GM18498 (cell line): Measurements from ENCODE around the gene NCL.
"Not testable (repeated sequence)": the region's sequence is repeated elsewhere in the genome, so short reads cannot be mapped to it uniquely, and the experiment has no call there.

Experiments
- ATAC-seq: cut with Tn5 transposase; IDR thresholded peaks from one replicate; pipeline ENCODE4 v1.9.1; 2021; ENCODE audit warnings: mild to moderate bottlenecking, moderate library complexity; ENCODE audit not compliant: unreplicated experiment

Gene NCL

DNA sequence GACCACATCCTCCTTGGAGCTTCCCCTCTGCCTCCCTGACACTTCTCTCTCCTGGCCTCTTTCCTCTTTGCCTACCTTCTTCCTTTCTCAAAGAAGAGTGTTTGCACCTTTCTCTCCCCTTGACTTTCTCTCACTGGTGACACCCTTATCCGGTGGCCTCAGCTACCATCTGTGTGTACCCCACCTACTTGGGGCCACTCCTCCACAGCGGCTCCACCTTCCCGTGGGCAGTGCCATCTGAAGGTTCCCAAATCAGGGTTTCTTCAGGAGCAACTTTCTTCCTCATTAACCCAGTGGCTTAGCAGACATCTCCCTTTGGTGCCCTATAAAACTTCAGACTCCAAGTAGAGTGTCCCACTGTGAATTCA lies 5.3 kb upstream of the NCL start:
- no peak for ATAC-seq

DNA sequence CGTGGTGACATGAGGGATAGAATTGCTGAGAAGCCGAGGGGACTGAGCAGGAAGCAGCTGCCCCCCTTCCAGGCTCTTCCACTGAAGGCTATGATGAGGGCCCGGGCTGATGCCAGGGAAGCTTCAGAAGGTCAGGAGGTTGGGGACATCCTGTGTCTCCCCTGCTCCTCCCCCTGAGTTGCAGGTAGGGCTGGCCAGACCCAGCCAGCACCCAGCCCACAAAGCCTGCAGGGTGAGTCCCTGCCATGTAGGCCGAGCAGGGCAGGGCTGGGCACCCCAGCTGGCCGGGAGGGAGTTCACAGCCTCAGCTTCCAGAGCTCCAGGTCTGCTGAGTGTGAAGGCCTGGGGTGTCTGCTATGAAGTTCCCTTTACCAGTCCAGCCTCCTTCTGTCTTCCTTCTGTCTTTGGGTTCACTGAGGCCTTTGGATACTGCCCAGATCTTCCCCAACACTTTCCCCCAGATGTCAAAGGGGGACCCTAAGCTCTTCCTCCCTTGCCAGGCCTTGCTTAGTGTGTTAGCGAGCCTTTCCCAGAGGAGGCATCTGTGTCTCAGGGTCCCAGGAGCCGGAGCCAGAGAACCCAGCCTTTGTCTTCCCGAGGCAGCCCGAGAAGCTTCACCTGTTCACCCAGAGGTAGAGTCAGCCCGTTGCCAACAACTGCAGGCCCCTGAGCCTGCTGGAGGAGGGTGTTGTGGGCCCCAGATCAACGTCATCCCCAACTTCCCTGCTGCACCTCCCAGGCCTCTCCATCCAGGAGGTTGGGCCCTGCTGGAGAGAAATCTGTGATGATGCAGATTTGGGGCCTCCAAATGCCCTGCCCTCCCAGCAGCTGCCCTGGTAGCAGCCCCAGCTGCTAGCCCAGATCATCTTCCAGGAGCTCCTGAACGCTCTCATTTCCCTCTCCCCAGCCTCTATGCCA lies 3.6 kb upstream of the NCL start:
- no peak for ATAC-seq

DNA sequence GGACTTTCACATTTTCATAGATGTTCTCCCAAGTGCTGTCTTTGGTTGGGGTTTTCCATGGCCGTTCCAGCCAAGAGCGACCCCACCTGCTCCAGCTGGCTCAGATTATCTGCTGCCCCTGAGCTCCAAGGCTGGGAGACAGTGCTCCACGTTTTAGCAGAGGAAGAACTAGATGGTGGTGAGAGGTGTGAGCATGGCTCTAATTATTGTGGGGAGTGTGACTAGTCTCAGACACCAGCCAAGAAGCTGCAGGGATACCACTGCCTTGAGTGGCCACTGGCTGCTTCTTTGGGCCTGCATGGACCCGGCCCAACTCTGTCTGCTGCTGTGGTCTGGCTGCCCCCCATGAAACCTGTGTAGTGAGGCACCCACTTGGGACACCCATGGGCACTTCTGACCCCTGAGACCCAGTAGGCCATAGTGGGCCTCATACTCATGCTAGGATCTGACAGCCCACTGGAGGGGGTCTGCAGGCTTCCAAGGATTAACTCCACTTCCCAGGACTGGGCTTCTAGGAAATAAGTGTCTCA lies 2.8 kb upstream of the NCL start:
- no peak for ATAC-seq

DNA sequence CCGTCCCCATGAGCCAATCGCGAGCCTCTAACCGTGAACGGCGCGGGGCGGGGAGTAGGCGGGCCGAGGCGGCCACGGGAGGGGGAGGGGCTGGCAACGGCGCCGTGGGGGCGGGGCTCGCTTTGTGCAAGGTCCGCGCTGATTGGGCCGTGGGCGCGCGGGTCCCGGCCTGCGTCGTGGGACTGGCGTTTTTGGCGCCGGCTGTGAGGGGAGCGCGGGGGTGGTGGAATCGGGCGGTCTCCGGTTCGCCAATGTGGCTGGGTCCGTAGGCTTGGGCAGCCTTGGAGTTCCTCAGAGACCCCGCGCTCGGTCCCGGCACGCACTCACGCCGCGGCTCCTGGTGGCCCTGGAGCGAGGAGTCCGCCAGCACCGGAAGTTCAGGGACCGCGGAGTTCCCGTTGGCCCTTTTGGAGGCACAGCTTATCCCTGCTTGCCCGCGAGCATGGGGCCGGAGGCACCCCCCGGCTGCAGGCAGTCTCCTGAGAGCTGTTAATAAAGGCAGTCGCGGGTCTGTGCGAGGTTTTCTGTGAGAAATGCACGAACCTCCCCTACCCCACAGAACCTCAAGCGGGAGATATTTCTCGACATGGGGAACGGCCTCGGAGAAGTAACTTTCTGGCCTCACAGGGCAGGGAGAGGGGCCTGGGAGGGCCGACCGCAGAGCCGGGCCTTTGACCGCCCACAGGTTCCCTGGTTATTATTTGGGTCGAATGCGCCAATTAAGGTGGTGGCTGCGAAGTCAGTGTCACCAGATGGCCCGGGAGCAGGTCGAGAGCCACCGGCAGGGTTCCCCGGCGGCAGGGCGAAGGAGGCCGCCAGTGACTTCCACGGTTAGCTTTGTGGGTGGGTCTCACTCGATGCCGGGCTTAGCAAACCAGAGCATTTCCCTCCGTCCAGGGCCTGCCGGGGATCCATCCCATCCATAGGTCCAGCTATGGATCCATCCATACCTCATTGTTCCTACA lies 574 bp upstream of the NCL start:
- ATAC-seq = peak; percentile 11

DNA sequence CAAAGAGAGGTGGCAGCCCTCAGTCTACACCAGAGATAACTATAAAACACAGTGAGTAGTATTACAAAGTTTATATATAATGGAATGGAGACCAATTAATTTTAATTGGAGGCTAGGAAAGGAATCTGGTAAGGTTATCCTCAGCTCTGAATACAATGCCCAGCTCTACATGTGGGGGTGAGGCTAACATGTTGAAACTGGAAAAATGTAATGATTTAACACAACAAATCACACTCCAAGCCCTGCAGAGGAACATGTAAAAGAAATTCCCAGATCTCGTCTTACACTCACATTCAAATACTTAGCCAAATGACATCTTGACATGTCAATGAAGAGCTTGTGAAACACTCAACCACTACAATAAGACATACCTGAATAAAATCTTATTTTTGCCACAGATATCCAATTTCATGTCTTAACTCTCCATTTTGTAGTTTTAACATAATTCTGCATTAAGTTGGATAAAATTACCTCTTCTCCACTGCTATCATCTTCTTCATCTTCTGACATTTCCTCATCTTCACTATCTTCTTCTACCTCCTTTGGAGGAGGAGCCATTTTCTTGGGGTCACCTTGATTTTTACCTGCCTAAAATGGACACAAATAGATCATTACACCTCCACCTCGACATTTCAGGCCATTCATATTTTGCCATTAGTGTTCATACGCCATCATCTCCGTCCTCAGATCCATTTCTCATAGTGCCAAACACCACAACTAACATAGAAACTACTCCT lies 1.4 kb downstream of the NCL start:
- ATAC-seq = no peak

DNA sequence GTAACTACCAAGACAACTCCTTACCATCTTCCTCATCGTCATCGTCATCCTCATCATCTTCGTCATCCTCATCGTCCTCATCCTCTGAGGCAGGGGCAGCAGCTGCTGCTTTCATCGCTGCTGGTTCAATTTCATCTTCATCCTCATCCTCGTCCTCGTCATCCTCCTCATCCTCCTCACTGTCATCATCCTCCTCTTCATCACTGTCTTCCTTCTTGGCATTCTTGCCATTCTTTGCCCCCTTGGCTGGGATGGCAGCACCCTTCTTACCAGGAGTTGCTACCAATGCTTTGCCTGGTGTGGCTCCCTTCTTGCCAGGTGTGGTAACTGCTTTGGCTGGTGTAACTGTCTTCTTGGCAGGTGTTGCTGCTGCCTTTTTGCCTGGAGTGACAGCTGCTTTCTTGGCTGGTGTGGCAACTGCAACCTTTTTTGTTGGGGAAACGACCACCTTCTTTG lies 2.7 kb downstream of the NCL start:
- ATAC-seq = no peak

DNA sequence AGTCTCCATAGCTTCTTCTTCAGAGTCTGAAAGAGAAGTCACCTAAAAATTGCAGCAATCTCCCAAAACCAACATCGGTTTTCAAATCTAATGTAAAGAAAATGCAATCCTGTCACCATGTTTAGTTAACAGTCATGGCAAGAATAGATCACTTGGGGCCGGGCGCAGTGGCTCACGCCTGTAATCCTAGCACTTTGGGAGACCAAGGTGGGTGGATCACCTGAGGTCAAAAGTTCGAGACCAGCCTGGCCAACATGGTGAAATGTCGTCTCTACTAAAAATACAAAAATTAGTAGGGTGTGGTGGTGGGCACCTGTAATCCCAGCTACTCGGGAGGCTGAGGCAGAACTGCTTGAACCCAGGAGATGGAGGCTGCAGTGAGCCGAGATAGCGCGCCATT lies 3.4 kb downstream of the NCL start:
- not testable (repeated sequence) for ATAC-seq

DNA sequence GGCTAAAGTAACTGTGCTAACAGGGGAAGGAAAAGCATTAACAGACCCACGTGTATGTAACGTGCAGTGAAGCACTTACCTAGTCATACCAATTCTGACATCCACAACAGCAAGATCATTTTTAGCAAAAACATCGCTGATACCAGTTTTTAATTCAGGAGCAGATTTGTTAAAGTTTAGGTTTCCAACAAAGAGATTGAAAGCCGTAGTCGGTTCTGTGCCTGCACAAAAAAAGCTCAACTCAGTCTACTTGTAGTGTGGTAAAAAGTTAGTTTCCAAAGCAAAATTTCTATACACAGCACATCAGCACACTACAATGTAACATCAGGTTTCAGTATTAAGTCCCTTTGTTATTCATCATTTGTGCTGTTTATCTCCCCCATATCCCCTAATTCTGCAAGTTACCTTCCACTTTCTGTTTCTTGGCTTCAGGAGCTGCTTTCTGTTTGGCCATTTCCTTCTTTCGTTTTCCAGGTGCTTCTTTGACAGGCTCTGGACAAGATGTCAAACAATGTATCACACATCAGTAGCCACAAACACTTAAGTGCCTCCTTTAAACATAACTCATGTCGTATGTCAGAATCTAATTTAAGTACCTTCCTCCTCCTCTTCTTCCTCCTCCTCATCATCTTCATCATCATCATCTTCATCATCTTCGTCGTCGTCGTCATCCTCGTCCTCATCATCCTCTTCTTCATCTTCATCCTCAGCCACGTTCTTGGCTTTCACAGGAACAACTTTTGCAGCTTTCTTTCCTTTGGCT lies 4.0 kb downstream of the NCL start:
- ATAC-seq = no peak

DNA sequence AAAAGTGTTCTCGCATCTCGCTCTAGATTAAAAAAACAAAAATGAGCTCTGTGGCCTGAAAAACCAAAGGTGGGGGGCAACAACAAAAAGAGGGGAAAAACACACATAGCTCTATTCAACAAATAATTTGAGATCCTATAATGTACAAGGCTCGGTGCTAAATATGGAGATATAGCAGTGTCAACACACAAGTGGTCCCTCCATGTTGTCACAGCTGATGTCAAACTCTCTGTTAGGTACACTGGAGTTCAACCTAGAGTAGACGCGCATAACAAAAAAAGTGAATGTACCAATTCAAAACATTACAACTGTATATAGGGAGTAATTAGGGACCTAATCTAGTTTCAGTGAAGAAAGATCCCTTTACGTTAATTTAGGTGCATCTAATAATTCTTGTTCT lies 5.9 kb downstream of the NCL start:
- no peak for ATAC-seq

DNA sequence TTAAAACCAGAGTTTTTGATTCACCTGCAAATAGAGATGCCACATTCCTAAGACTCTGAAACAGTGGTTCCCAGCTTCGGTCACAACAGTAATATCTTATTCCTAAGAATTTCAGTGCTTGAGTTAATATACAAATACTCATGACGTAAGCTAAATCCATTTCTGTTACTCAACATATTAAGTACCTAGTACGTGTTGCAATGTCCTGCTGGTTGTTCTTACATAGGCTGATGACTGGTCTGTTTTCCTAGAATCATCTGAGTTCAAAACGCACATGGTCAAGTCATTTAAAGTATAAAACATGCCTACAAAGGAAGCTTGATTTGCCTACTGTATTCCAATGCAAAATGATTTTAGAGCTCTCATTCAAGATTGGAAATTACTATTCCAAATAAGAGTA lies 7.2 kb downstream of the NCL start:
- ATAC-seq = no peak

DNA sequence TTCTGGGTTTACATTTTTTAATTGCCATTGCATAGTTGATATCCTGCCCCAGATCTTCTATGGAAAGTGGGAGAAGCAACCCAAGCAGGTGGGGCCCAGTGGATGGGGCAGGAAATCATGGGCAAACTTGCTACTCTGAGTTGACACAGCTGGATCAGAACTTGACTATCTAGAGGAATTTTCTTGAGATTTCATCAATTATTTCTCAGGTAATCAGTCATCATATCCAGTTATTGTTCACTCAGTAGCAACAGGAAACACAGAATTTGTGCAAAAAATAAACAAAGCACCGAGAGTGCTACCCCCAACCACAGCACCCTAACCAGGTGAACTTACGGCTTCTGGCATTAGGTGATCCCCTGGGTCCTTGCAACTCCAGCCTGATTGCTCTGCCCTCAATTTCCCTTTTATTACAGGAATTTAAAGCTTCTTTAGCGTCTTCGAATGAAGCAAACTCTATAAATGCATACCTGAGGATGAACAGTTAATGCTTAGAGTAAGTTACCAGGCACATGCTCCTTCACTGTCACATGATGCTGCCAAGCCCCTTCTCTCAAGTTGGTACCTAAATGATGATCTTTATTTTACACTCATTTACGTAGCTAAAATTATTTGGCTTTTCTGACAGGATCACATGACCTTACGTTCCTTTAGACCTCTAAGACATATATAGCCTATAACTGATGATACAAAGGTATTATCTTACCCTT lies 7.8 kb downstream of the NCL start:
- ATAC-seq = no peak

DNA sequence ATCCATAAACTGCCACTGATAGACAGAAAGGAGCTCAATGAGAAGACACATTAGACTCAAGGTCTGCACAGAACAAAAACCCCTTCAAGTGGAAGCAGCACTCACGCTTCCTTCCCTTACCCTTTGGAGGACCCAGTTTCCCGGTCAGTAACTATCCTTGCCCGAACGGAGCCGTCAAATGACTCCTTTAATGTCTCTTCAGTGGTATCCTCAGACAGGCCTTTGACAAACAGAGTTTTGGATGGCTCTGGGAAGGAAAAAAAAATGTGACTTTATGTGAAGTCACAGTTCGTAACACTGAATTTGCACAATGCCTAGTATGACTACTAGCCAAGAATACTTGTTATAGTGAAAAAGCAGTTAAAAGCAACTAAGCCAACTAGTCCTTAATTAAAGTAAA lies 8.4 kb downstream of the NCL start:
- ATAC-seq = no peak

DNA sequence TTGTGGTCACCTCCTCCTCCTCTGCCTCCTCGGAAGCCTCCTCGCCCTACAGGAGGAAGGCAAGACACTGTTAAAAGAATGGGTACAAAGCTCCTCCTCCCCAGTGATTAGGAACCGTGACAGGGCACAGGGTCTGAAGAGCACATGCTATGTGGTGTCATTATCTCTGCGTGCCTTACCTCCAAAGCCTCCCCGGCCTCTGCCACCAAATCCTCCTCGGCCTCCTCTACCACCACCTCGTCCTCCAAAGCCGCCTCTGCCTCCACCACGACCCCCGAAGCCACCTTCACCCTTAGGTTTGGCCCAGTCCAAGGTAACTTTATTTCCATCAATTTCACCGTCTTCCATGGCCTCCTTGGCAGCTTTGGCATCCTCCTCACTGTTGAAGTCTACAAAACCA lies 9.1 kb downstream of the NCL start:
- no peak for ATAC-seq

DNA sequence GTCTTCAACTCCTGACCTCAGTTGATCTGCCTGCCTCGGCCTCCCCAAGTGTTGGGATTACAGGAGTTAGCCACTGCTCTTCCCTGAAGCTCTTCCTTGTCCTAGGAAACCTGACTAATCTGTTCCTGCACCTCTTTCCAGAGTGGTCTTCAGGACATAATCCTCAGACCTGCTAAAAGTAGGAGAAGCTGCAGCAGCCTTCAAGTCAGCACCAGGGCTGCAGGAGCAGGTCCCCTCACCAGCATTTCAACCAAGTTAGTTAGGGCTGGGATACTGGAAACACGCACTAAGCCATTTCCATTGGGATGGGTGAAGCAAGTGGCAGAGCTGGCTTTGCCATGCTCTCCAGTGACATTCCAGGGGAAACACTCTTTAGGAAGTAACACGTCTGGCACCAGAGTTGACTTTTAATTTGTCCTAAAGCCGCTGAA lies 9.9 kb downstream of the NCL start:
- ATAC-seq = no peak

DNA sequence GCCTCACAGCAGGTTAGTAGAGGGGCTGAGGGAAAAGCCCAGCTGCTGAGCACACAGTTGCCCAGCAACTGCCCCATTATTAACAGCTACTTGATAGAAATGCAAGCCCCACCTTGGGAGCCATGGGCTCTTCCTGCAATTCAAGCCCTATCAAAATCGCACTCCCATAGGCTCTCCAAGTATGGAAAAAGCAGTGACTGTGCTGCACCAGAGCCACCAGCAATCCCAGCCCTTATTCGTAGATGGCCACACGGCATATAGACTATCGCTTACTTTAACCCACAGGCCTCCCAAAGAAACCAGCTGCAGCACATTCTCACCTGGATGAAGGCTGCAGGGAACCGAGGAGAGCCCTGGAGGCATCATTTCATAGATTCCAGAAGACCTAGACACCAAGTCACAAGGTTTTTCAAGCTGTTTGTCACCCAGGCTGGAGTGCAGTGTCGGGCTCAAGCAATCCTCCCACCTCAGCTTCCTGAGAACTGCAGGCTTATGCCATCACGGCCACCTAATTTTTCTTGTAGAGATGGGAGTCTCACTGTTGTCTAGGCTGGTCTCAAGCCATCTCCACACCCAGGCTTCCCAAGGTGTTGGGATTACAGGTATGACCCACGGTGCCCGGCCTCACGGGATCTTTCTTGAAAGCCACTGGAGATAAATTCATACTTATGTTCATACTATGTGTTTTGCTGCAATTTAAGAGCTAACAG lies 11.3 kb downstream of the NCL start:
- ATAC-seq = no peak

DNA sequence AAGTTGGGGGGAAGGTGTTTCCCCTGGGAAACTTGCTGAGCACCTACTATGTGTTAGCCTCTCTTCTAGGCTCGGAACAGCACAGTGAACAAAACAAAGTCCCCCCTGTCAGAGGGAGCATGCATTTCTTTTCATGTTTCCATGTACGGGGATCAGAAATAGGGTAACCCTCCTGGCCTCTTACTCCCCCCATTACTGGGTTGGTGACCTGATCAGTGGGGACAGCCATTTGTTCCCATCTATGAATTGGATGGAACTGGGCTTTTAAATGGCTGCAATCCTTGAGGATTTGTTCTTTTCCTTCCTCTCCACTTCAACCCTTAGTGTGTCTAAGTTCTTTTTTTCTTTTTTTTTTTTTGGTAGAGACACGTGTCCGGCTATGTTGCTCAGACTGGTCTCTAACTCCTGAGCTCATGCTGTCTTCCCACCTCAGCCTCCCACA lies 13.7 kb downstream of the NCL start:
- ATAC-seq = no peak

DNA sequence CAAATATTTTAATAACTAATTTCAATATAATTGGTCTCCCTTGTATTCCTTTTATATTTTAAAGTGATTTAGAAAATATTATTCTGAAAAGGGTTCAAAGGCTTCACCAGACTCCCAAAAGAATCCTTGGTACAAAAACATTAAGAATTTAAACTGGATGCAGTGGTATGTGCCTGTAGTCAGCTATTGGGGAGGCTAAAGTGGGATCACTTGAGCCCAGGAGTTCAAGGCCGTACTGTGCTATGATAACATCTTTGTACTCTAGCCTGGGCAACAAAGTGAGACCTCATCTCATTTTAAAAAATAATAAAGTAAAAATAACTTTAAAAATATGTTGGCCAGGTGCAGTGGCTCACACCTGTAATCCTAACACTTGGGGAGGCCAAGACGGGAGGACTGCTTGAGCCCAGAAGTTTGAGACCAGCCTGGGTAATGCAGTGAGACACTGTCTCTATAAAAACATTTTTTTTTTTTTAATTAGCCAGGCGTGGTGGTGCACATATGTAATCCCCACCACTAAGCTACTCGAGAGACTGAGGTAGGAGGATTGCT lies 14.7 kb downstream of the NCL start:
- no peak for ATAC-seq

DNA sequence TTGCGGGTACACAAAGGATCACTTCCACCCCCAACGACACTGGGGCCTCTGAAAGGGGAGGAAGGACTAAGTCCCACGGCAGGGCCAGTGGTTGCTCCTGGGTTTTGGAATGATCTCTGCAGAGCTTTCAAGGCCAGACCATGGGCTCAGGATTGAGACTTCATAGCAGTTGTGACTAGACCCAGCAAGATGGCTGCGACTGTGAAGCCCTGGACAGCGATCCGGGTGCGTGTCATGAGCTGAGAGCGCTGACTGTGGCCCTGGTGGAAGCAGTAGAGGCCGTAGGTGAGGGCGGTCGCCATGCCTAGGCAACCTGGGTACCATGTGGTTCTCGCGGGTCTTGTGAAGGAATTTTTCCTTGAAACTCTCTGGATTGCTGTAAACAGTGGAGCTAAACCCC lies 27.3 kb downstream of the NCL start:
- ATAC-seq = no peak
